Skeletal muscle tissue (tissue), 4 donors: ENCODE results near the gene SERAC1. TPM values are rescaled to one million over a fixed set of nuclear protein-coding genes. Genes with fewer than 3 reads are reported as not detected.

Experiments
- H3K27ac ChIP-seq: one replicate; pipeline ENCODE4 v1.7.0; 2013; ENCODE audit warnings: mild to moderate bottlenecking, low read depth, low read length, inconsistent platforms
- H3K27me3 ChIP-seq, 3 donors: one replicate each; pipeline ENCODE4 v1.7.0; 2013; ENCODE audit warnings: low read length in 3 of 3; ENCODE audit not compliant: control insufficient read depth in 3 of 3, insufficient read depth in 3 of 3
- H3K36me3 ChIP-seq, 3 donors: one replicate each; pipeline ENCODE4 v1.7.0; 2013; ENCODE audit warnings: low read length in 3 of 3; ENCODE audit not compliant: control insufficient read depth in 3 of 3, insufficient read depth in 3 of 3
- H3K4me1 ChIP-seq, 3 donors: one replicate each; pipeline ENCODE4 v1.7.0; 2013; ENCODE audit warnings: low read length in 3 of 3, mild to moderate bottlenecking in 3 of 3; ENCODE audit not compliant: control insufficient read depth in 3 of 3, insufficient read depth in 3 of 3
- H3K4me3 ChIP-seq, 3 donors: one replicate each; pipeline ENCODE4 v1.7.0; 2013; ENCODE audit warnings: low read length in 3 of 3
- H3K9ac ChIP-seq, 3 donors: one replicate each; pipeline ENCODE4 v1.7.0; 2013; ENCODE audit warnings: low read length in 3 of 3, mild to moderate bottlenecking in 3 of 3, moderate library complexity in 2 of 3, low read depth in 1 of 3
- H3K9me3 ChIP-seq, 3 donors: one replicate each; pipeline ENCODE4 v1.7.0; 2013; ENCODE audit warnings: low read length in 3 of 3; ENCODE audit not compliant: control insufficient read depth in 3 of 3
- total RNA-seq: library from RNA; depleted of rRNA; stranded (reverse); fragments of >200 nt; gene quantifications from one replicate; pipeline ENCODE4 v1.2.3, GENCODE V29; 2014
- donor health status: Osteomylitis.

Gene SERAC1
- total RNA-seq, 1 donor from 2014 or later = 6.8 TPM

DNA sequence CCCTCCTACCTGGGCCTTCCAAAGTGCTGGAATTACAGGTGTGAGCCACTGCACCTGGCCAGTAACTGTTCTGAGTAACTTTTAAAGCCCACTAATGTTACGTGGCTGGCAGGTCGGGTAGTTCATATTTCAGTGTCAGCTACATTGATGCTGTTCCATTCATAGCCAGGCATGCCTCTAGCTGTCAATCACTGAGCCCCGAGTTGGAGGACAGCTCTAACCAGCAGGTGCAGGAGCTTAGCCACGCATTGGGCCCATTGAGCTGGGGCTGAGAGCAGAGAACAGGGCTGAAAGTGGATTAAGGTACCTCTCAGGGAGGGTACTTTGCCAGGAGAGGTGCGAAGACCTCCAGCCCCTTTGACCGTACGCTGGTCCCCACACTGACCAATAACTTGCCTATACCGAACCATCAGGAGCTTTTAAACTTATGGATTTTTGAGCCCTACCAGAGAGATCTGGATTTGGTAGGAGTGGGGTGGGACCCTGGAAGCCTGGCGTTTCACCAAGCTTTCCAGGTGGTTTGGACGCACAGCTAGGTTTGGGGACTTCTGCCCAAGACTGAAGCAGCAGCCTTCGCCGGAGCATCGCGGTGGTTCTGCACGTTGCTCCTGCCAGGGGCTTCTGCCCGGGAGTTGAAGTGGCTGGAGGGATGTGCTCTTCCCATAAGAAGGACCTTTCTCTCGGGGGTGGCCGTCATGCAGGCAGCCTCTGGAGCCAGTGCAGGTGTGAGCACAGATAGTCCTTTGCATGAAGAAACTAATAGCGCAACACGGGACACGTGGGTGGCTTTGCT lies 82.6 kb downstream of the SERAC1 start:
- H3K9me3 ChIP-seq = no peaks in the 10 kb centered on the region
- no peak overlapping the region for H3K27ac ChIP-seq
- H3K27me3 ChIP-seq = no peaks in the 10 kb centered on the region
- no peak overlapping the region for H3K4me3 ChIP-seq
- peaks cover 0 to 14% (median 5%) of the 10 kb centered on the region in 3 donors for H3K4me1 ChIP-seq
- H3K36me3 ChIP-seq = peaks cover 32 to 36% (median 33%) of the 10 kb centered on the region in 3 donors
- H3K9ac ChIP-seq = no peak overlapping the region

DNA sequence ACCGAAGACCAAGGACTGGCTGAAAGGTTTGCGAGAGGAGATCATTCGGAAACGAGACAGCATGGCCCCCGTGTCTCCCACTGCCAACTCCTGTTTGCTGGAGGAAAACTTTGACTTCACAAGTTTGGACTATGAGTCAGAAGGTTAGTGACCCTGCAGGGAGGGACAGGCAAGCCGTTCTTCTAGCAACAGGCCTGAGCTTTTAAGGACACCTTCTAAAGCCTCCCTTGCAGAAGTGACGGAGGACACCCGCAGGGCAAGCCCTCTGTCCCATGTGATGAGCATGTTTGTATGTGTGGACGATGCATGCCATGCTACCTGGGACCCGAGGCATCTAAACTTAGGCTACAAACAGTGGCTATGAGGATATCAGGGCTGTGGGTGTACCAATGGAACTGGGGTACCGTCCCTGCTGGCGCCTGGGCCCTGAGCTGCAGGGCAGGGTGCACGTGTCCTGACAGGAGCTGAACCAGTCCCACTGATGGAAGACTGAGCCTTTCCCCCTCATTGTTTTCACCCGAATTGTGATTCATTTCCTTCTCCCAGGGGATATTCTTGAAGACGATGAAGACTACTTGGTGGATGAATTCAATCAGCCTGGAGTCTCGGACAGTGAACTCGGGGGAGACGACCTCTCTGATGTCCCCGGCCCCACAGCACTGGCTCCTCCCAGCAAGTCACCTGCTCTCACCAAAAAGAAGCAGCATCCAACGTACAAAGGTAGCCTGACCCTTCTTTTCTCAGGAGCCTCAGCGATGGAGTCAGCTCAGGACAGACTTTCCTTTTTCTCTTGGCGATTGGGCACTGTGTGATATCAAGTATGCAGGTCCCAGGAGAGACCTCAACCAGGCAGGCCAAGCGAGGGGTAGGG lies 84.4 kb downstream of the SERAC1 start:
- no peak overlapping the region for H3K27ac ChIP-seq
- H3K36me3 ChIP-seq = peaks cover 30 to 34% (median 31%) of the 10 kb centered on the region in 3 donors
- no peaks in the 10 kb centered on the region for H3K27me3 ChIP-seq

DNA sequence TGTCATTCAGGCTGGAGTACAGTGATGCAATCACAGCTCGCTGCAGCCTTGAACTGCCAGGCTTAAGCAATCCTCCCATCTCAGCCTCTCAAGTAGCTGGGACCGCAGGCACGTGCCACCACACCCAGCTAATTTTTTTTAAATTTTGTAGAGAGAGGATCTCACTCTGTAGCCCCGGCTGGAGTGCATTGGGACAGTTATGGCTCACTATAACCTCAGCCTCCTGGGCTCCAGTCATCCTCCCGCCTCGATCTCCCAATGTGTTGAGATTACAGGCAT lies 86.5 kb downstream of the SERAC1 start:
- H3K9me3 ChIP-seq = no peaks in the 10 kb centered on the region
- peaks cover 0 to 11% (median 2%) of the 10 kb centered on the region in 3 donors for H3K4me1 ChIP-seq
- H3K27me3 ChIP-seq = no peaks in the 10 kb centered on the region
- no peak overlapping the region for H3K4me3 ChIP-seq
- peaks cover 36 to 38% (median 37%) of the 10 kb centered on the region in 3 donors for H3K36me3 ChIP-seq
- H3K9ac ChIP-seq = no peak overlapping the region
- no peak overlapping the region for H3K27ac ChIP-seq

More for the DNA sequence above, 84.4 kb downstream of the SERAC1 start:
- H3K9ac ChIP-seq = no peak overlapping the region
- no peaks in the 10 kb centered on the region for H3K9me3 ChIP-seq
- H3K4me1 ChIP-seq = peaks cover 0 to 14% (median 5%) of the 10 kb centered on the region in 3 donors
- no peak overlapping the region for H3K4me3 ChIP-seq

DNA sequence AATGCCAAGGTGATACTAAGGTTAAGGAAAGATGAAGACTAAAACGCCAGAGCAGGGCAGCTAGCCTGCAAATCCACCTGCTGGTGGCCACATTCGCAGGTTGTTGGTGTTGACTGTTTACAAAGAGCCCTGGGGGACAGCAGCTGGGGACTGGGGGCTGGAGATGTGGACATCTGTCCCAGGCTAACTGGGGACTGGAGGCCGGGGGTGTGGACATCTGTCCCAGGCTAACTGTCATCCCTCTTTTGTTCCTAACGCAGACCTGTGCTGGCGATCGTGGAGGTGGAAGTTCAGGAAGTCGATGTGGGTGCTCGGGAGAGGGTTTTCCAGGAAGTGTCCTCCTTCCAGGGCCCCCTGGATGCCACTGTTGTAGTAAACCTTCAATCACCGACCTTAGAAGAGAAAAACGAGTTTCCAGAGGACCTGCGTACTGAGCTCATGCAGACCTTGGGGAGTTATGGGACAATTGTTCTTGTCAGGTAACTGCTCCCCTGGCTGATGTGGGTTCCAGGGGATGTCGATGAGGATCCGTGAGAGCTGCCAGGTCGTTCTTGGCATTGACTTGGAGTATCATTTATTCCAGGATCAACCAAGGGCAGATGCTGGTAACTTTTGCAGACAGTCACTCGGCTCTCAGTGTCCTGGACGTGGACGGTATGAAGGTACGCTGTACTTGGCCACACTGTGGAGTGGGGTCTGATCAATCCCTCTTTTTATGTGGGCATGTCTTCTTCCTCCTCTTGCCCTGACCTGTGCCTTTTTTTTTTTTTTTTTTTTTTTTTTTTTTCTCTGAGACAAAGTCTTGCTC lies 87.0 kb downstream of the SERAC1 start:
- H3K27ac ChIP-seq = no peak overlapping the region
- no peak overlapping the region for H3K4me3 ChIP-seq
- H3K36me3 ChIP-seq = peaks cover 36 to 39% (median 37%) of the 10 kb centered on the region in 3 donors
- H3K9ac ChIP-seq = no peak overlapping the region
- H3K9me3 ChIP-seq = no peaks in the 10 kb centered on the region
- no peaks in the 10 kb centered on the region for H3K27me3 ChIP-seq
- H3K4me1 ChIP-seq = peaks cover 0 to 11% (median 2%) of the 10 kb centered on the region in 3 donors

DNA sequence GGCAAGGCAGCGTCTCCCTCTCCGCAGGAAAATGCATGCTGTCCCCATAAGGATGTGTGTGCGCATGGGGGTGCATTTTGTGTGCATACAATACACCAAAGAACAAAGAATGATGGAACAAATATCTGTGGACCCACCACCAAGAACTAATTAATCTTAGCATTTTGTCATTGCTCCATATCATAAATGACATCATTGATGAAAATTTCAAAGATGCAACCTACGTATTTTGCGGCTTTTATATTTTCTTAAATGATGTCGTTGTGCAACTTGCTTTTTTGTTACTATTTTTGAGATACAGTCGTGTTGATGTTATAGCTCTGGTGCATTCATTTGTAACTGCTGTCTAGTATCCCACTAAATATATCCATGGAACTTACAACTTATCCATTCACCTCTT lies 89.7 kb downstream of the SERAC1 start:
- Histone ChIP-seq H3K9me3 (no peaks in the 10 kb centered on the region), H3K9ac (no peak overlapping the region), H3K27ac (no peak overlapping the region), H3K36me3 (peaks cover 20 to 33% (median 20%) of the 10 kb centered on the region in 3 donors), H3K4me1 (no peaks in the 10 kb centered on the region), H3K27me3 (no peaks in the 10 kb centered on the region), H3K4me3 (no peak overlapping the region)

DNA sequence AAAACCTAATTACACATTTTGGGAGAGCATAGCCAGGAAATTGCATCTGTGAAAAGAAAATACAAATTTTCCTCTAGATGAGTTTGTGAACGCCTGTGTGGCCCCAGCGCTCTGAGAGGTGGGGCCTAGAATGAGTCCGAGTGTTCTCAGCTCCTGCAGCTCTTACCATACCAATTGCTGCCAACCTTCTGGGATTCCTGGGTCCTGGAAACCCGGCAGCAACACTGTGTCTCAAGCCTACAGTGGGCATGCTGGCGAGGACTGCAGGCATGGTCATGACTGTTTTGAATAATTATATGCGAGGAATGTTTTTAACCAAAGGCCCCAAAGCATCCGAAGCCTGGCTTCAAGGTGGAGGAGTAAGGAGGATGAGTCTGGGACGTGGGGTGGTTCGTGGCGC lies 90.4 kb downstream of the SERAC1 start:
- H3K36me3 ChIP-seq = peaks cover 19 to 32% (median 19%) of the 10 kb centered on the region in 3 donors
- no peaks in the 10 kb centered on the region for H3K4me1 ChIP-seq
- no peak overlapping the region for H3K27ac ChIP-seq
- no peak overlapping the region for H3K9ac ChIP-seq
- no peaks in the 10 kb centered on the region for H3K9me3 ChIP-seq
- H3K27me3 ChIP-seq = no peaks in the 10 kb centered on the region
- H3K4me3 ChIP-seq = no peak overlapping the region

DNA sequence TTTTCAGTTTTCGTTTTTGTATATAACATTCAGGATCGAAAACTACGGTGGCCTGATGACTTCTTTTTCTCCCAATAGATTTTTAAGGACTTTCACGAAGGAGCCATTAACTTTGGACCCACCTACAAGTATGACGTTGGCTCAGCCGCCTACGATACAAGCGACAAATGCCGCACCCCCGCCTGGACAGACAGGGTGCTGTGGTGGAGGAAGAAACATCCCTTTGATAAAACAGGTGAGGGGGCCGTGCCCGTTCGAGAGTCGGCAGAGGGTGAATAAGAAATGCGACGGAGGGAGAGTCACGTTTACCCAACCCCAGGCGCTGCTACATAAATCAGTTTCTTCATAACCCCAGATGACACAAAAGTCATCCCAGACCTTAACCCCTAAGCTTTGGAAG lies 91.5 kb downstream of the SERAC1 start:
- Histone ChIP-seq H3K4me1 (peaks cover 0 to 5% (median 0%) of the 10 kb centered on the region in 3 donors), H3K36me3 (peaks cover 15 to 32% (median 22%) of the 10 kb centered on the region in 3 donors), H3K4me3 (no peak overlapping the region), H3K27ac (no peak overlapping the region), H3K9ac (no peak overlapping the region), H3K9me3 (no peaks in the 10 kb centered on the region), H3K27me3 (no peaks in the 10 kb centered on the region)

DNA sequence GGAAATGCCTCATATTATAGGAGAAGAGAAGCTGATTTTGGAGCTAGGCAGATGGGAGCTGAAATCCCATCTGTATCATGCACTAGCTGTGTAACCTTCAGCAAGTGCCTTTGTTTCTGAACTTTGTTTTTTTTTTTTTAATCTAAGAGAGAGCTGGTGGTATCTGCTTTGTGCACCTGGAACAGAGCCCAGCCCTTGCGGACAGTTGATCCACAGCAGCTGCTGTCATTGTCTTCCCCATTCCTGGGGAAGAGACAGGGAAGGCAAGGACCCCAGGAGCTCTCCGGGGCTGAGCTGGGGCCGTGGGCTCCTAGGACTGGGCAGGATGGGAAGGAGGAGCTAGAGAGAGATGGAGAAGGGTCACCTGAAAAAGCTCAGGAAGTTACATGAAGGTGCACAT lies 94.3 kb downstream of the SERAC1 start:
- H3K27ac ChIP-seq = no peak overlapping the region
- no peak overlapping the region for H3K4me3 ChIP-seq
- peaks cover 3 to 28% (median 25%) of the 10 kb centered on the region in 3 donors for H3K36me3 ChIP-seq
- H3K4me1 ChIP-seq = peaks cover under 1 to 10% (median 3%) of the 10 kb centered on the region in 3 donors
- H3K9ac ChIP-seq = no peak overlapping the region
- H3K27me3 ChIP-seq = no peaks in the 10 kb centered on the region
- H3K9me3 ChIP-seq = no peaks in the 10 kb centered on the region

DNA sequence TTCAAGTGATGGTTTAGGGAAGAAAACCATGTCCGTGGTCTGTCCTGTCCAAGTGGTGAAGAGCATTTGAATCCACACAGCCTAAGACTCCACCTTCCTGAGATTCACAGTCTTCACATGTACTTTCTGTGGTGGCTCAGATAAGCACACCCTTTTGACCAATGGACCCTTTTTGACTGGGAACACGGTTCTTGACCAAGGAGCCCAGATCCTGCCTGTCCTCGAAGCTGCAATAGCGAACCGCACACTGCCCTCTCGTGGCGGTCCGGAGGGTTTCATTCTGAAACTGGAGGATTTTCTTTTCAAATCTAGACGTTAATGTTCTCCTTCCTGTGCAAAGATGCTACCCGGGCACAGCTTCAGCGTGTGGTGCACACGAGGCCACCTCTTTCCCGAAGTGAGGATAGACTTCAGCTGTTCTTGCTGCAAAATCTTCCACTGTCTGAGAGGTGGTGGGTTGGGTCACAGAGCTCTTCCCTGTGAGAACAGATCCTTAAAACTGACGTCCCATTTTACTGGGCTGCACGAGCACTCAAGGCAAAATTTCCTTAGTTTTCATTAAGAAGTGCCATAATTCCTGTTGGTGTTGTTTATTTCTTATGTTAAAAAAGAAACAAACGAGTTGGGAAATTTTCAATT lies 95.9 kb downstream of the SERAC1 start:
- peaks cover 0 to 21% (median 20%) of the 10 kb centered on the region in 3 donors for H3K36me3 ChIP-seq
- H3K9ac ChIP-seq = no peak overlapping the region
- peaks cover 3 to 14% (median 5%) of the 10 kb centered on the region in 3 donors for H3K4me1 ChIP-seq
- H3K9me3 ChIP-seq = no peaks in the 10 kb centered on the region
- no peaks in the 10 kb centered on the region for H3K27me3 ChIP-seq
- H3K4me3 ChIP-seq = no peak overlapping the region
- H3K27ac ChIP-seq = no peak overlapping the region
